ENCODE data around the gene CERCAM.
"Not testable (repeated sequence)": the region's sequence is repeated elsewhere in the genome, so short reads cannot be mapped to it uniquely, and the experiment has no call there.

CERCAM gene

DNA sequence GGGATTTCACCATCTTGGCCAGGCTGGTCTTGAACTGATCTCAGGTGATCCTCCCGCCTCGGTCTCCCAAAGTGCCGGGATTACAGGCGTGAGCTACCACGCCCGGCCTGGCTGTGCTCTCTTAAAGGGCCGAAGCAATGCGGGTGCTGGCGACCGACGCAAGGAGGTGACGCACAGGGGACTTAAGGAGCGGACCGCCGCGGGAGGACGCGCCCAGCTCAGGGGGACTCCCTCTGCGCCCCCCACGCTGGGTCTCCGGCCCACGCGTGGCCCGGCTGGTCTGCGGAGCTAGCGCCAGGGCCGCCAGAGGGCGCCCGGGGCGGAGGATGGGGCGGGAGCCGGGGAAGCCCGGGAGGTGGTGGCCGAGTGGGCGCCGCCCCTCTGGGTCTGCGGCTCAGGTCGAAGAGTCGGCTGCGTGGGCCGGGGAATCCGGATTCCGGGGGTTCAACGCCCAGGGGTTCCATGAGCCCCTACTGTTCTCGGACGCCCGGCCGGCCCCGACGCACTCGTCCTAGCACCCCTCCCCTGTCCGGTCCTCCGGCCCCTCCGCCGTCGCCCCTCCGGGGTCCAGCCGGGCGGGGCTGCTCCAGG, 502 bp upstream of the CERCAM start:
- peak; percentile 9 to 50 (median 20) for DNase-seq

DNA sequence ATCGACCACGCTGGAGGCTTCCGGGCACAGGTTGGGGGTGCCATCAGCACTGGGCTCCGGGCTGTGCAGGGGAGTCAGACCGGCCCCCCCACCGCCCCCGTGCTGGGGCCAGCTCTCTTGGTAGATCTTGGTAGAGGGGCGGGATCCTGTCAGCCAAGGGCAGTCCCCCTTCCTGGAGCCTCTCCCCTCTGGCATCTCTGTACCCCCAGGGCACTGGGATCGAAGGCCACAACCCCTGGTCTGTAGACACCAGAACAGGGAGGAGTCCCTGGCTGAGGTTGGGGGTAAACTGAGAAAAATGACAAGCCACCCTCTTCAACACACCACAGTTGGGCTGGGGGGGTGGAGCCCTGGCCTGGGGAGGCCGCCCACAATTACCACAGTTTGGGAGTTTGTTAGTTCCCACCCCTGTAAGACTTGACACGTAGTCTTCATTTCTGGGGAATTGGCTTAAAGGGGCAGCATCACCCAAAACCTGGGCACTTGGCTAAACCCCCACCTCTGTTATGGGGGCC, 882 bp downstream of the CERCAM start:
- DNase-seq, result no peak

GRCh38 chr9:128422022-128422782, 1.5 kb downstream of the CERCAM start:
- DNase-seq, result not testable (repeated sequence)

- DNase-seq, result no peak
Measured at GRCh38 chr9:128422783-128423150, 2.1 kb downstream of the CERCAM start.

- not testable (repeated sequence) for DNase-seq
Measured at GRCh38 chr9:128423356-128423755, 2.7 kb downstream of the CERCAM start.

- no peak for DNase-seq
Measured at GRCh38 chr9:128424268-128424780, 3.7 kb downstream of the CERCAM start.

- no peak for DNase-seq
Measured at GRCh38 chr9:128428644-128429512, 8.2 kb downstream of the CERCAM start.

- no peak for DNase-seq
Measured at GRCh38 chr9:128429513-128430086, 8.9 kb downstream of the CERCAM start.

GRCh38 chr9:128431207-128431606, 10.6 kb downstream of the CERCAM start:
- DNase-seq, result no peak

- DNase-seq, result no peak
Measured at GRCh38 chr9:128434340-128434739, 13.7 kb downstream of the CERCAM start.

GRCh38 chr9:128435611-128436010, 15.0 kb downstream of the CERCAM start:
- no peak for DNase-seq

DNA sequence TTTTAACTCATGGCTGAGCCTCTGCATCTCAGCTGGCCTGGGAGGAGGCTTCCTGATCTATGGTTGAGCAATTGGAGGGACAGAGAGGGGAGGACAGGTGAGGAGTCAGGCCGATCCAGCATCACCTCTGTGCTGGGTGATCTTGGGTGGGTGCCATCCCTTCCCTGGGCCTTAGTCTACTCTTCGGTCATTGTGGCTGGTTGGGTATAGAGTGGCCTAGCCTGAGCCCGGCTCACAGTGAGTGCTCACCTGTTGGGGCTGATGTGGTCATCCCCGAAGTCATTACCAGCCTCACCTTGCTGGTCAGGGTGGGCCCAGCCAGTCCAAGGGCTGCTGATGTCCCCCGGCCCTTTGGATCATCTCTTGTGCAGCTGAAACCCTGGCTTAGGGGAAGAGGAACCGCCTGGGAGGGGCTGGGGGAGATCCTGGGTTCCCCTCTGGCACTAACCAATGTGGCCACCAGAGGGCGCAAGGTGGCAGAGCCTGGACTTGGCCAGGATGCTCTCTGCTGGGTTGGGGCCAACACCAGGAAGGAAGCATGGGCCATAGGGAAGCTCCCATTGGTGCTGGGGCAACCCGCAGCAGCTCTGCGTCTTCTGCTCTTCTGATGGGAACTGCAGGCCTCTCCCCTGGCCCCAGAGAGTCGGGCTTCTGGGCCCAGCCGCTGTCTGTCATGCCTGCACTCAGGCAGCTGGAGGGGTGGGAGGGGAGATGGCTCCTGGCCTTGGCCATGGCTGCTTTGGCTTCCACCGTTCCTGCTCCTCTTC, 17.9 kb downstream of the CERCAM start:
- peak; percentile 52 to 90 (median 79) for DNase-seq

DNA sequence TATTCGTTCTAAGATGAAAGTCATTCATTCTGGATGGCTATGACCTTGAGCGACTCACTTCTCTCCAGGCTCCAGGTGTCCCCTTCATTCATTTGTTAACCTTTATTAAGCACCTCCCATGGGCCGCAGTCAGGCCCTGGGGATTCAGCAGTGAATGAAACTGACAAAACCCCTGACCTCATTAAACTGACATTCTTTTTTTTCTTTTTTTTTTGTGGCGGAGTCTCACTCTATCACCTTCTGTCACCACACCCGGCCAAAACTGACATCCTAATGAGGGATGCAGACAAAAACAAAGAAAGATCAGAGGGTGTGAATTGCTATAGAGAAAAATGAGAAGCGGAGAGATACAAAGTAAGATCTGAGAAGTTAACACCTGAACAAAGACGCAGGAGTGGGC, 18.6 kb downstream of the CERCAM start:
- no peak for DNase-seq

GRCh38 chr9:128442150-128442549, 21.5 kb downstream of the CERCAM start:
- DNase-seq, result no peak

DNA sequence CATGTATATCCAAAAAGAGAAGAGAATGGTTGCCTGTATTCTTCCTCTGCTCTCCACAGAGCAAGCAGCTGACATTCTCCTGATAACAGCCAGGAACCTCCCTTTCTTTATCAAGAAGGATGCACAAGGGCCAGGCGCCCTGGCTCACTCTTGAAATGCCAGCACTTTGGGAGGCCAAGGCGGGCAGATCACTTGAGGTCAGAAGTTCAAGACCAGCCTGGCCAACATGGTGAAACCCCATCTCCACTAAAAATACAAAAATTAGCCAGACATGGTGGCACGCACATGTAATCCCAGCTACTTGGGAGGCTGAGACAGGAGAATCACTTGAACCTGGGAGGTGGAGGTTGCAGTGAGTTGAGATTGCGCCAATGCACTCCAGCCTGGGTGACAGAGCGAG, 25.8 kb downstream of the CERCAM start:
- DNase-seq, result not testable (repeated sequence)

DNA sequence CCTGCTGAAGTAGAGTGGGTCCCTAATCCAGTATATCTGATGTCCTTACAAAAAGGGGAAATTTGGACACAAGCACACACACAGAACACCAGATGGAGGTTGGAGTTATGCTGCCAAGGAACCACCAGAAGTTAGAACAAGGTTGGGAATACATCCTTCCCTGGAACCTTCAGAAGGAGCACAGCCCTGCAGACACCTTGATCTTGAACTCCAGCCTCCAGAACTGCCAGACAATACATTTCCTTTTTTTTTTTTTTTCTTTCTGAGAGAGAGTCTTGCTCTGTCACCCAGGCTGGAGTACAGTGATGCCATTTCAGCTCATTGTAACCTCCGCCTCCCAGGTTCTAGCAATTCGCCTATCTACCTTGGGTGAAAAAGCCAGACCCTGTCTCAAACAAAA, 28.1 kb downstream of the CERCAM start:
- DNase-seq, result no peak

DNA sequence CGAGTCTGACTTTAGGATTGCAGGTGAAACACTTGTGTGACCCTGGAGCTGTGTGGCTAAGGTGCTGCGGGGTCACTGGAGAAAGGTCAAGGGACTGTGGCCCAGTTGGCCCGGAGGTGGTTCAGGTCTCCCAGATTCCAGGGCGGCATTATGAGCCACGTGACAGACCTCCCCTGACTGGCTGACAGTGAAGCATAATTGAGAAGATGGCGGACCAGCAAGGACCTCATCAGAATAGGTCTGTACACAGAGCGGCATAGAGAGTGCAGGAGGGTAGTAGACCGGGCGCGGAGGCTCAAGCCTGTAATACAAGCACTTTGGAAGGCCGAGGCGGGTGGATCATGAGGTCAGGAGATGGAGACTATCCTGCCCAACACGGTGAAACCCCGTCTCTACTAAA, 34.3 kb downstream of the CERCAM start:
- no peak for DNase-seq

- DNase-seq, result peak; percentile 90 to 98 (median 96)
Measured at GRCh38 chr9:128455849-128456612, 35.4 kb downstream of the CERCAM start, which contains the start of gene ODF2. ODF2 (plus strand) TSS chr9:128456006; CDS start chr9:128456092, 86 bp downstream.

- DNase-seq, result peak in 3 of 4 experiments; percentile 17 to 57 (median 40)
Measured at GRCh38 chr9:128456613-128457061, 36.0 kb downstream of the CERCAM start.

GRCh38 chr9:128457207-128457606, 36.5 kb downstream of the CERCAM start:
- no peak for DNase-seq

GRCh38 chr9:128459011-128459410, 38.4 kb downstream of the CERCAM start:
- DNase-seq, result no peak

Data from activated naive CD4-positive, alpha-beta T cell (primary cell).